HL-60 (cell line): ENCODE results near the gene RHOD.

Source experiments
- DNase-seq, 2 experiments: peaks; one replicate each; pipeline ENCODE4 v3.0.0-alpha.2; 2010 to 2020; ENCODE audit warnings: low read depth in 1 of 2, low spot score in 1 of 2
- H3K27ac ChIP-seq: fragments of 250-450 bp; sonication (Bioruptor Pico); replicated peaks from 2 replicates; pipeline ENCODE4 v1.5.1; 2020; ENCODE audit warnings: mild to moderate bottlenecking, moderate library complexity
- H3K27me3 ChIP-seq: fragments of 250-450 bp; sonication (Bioruptor Pico); 2 replicates; pipeline ENCODE4 v1.5.1; 2021; ENCODE audit warnings: mild to moderate bottlenecking, moderate library complexity; ENCODE audit not compliant: insufficient read depth, poor library complexity, severe bottlenecking
- H3K4me3 ChIP-seq: replicated peaks from 2 replicates; pipeline ENCODE4 v1.5.1; 2011; ENCODE audit warnings: mild to moderate bottlenecking, control low read depth, low read length; ENCODE audit not compliant: insufficient read depth
- GABPA ChIP-seq: IDR thresholded peaks from 2 replicates; pipeline ENCODE4 v1.6.1; 2012; ENCODE audit warnings: low read depth
- POLR2AphosphoS5 ChIP-seq: IDR thresholded peaks from 2 replicates; pipeline ENCODE4 v1.6.1; 2012; ENCODE audit warnings: low read depth
- REST ChIP-seq: IDR thresholded peaks from 2 replicates; pipeline ENCODE4 v1.6.1; 2012; ENCODE audit warnings: low read depth; ENCODE audit not compliant: insufficient replicate concordance
- SPI1 ChIP-seq: IDR thresholded peaks from 2 replicates; pipeline ENCODE4 v1.6.1; 2012; ENCODE audit warnings: low read depth, mild to moderate bottlenecking, borderline replicate concordance
- TF ChIP-seq, protein P1 (sequence below): IDR thresholded peaks from one replicate; pipeline ENCODE4 v1.5.1; 2011; ENCODE audit warnings: low read length, control low read depth, inconsistent platforms; ENCODE audit not compliant: insufficient read depth

RHOD gene

DNA sequence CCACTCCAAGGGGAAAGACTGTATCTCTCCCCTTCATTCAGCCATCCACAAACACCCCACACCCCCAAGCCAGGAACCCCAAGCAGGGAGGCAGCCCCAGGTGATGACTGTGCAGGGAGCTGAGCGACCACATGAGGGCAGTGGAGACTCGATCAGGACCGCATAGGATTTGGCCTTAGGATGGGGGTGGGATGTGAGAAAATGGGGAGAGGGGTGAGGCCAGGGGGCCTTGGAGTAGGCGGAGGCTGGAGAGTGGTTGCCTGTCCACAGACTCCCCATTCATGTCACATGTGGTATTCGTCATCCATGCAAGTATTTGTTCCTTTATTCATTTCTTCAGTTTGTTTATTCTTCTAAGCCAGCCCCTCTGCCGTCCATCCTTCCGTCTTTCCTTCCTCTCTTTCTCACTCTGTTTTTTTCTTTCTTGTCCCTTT is 2.7 kb upstream of the RHOD start:
- Histone ChIP-seq H3K27ac (no peak overlapping the region), H3K4me3 (no peak overlapping the region)
- TF ChIP-seq GABPA = no peak
- TF ChIP-seq, protein P1, sequence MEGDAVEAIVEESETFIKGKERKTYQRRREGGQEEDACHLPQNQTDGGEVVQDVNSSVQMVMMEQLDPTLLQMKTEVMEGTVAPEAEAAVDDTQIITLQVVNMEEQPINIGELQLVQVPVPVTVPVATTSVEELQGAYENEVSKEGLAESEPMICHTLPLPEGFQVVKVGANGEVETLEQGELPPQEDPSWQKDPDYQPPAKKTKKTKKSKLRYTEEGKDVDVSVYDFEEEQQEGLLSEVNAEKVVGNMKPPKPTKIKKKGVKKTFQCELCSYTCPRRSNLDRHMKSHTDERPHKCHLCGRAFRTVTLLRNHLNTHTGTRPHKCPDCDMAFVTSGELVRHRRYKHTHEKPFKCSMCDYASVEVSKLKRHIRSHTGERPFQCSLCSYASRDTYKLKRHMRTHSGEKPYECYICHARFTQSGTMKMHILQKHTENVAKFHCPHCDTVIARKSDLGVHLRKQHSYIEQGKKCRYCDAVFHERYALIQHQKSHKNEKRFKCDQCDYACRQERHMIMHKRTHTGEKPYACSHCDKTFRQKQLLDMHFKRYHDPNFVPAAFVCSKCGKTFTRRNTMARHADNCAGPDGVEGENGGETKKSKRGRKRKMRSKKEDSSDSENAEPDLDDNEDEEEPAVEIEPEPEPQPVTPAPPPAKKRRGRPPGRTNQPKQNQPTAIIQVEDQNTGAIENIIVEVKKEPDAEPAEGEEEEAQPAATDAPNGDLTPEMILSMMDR = peak; percentile 51

GRCh38 chr11:67054346-67054835 is 2.3 kb upstream of the RHOD start:
- no peak for DNase-seq
- Histone ChIP-seq H3K27me3 (peaks cover 11% of the 10 kb centered on the region), H3K4me3 (no peak overlapping the region), H3K27ac (no peak overlapping the region)
- TF ChIP-seq SPI1 (no peak), POLR2AphosphoS5 (no peak)
- TF ChIP-seq, protein P1 = no peak

More for the DNA sequence above, 2.7 kb upstream of the RHOD start:
- peaks cover 11% of the 10 kb centered on the region for H3K27me3 ChIP-seq
- peak in 1 of 2 experiments; percentile 54 for DNase-seq

GRCh38 chr11:67054836-67055523 is 1.7 kb upstream of the RHOD start:
- Histone ChIP-seq H3K4me3 (no peak overlapping the region), H3K27ac (no peak overlapping the region), H3K27me3 (peaks cover 11% of the 10 kb centered on the region)
- no peak for DNase-seq
- TF ChIP-seq SPI1 (no peak), REST (no peak), POLR2AphosphoS5 (no peak), GABPA (no peak)
- TF ChIP-seq, protein P1 = no peak

GRCh38 chr11:67055812-67056211 is 835 bp upstream of the RHOD start:
- no peak for DNase-seq
- no peak overlapping the region for H3K27ac ChIP-seq
- peaks cover 11% of the 10 kb centered on the region for H3K27me3 ChIP-seq

More at GRCh38 chr11:67055812-67056211, 835 bp upstream of the RHOD start:
- no peak for TF ChIP-seq GABPA
- TF ChIP-seq, protein P1 = no peak
- TF ChIP-seq SPI1 = no peak
- TF ChIP-seq POLR2AphosphoS5 = no peak
- no peak for TF ChIP-seq REST
- H3K4me3 ChIP-seq = no peak overlapping the region
